ENCODE data around the gene LCE1D. TPM values are rescaled to one million over a fixed set of nuclear protein-coding genes. Genes with fewer than 3 reads are reported as not detected.

LCE1D gene
- total RNA-seq (not detected), polyA plus RNA-seq (not detected), total RNA-seq (not detected)

DNA sequence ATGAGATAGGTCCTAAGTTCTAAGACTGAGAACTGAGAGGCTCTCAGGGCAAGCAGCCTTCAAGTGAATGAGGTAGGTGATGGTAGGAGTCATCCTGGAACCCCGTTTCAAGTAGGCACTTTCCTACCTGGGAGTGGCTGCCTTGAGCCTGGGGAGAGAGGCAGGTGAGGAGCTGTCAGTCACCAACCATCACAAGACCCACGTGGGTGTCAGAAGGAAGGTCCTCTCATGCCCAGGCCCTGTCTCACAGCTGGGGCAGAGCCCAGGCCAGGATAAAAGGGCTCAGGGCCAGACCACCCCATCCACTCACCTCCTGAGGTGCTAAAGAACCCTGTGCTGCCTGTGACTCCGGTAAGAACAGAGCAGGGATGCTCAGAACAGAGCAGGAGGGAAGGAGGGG is at the start of gene LCE1D:
Gene LCE1D, plus strand, starts transcription at position 301 of the 400 bp plus-strand sequence. CDS start 1,074 bp downstream, outside the sequence.
- peaks cover 0 to 1% (median 0%) of the 10 kb centered on the region in 7 donors for H3K4me1 Mint-ChIP-seq
- H3K4me3 ChIP-seq (ENCODE audit: low read length), result no peak within 1 kb of the TSS
- CTCF ChIA-PET, result no interaction called here
- H3K36me3 ChIP-seq (ENCODE audit: control insufficient read depth in 2 of 3, insufficient read depth in 3 of 3, low read length in 3 of 3), result no peaks in the 10 kb centered on the region
- H3K27ac ChIP-seq (ENCODE audit: low read depth, low read length), result no peak within 1 kb of the TSS
- no peak for DNase-seq
- intact Hi-C loops (cut with micrococcal nuclease), result no loop called here
- H3K27ac Mint-ChIP-seq, result no peak within 1 kb of the TSS
- H3K27me3 Mint-ChIP-seq, result peaks cover 8 to 36% (median 29%) of the 10 kb centered on the region in 5 donors
- no peaks in the 10 kb centered on the region for H3K4me1 ChIP-seq (ENCODE audit: control insufficient read depth in 2 of 2, insufficient read depth in 2 of 2, low read length in 2 of 2)
- ATAC-seq, result no peak
- H3K36me3 Mint-ChIP-seq, result no peaks in the 10 kb centered on the region
- no peaks in the 10 kb centered on the region for H3K9me3 Mint-ChIP-seq
- POLR2A ChIA-PET, result no interaction called here
- H3K9me3 ChIP-seq (ENCODE audit: control insufficient read depth in 2 of 3, low read length in 3 of 3), result no peaks in the 10 kb centered on the region
- H3K27me3 ChIP-seq (ENCODE audit: control insufficient read depth in 2 of 2, insufficient read depth in 2 of 2, low read length in 2 of 2), result no peaks in the 10 kb centered on the region
- no peak within 1 kb of the TSS for H3K4me3 Mint-ChIP-seq

GRCh38 chr1:152747831-152748230 is 48.7 kb upstream of the LCE1D start:
- no peak overlapping the region for H3K4me3 ChIP-seq (ENCODE audit: low read length)
- no peaks in the 10 kb centered on the region for H3K4me1 ChIP-seq (ENCODE audit: control insufficient read depth in 2 of 2, insufficient read depth in 2 of 2, low read length in 2 of 2)
- Mint-ChIP-seq H3K27ac (no peak overlapping the region), H3K27me3 (peaks cover 15 to 67% (median 49%) of the 10 kb centered on the region in 5 donors), H3K36me3 (no peaks in the 10 kb centered on the region), H3K4me3 (no peak overlapping the region), H3K9me3 (peaks cover 0 to 5% (median 0%) of the 10 kb centered on the region in 11 donors), H3K4me1 (no peaks in the 10 kb centered on the region)
- H3K9me3 ChIP-seq (ENCODE audit: control insufficient read depth in 2 of 3, low read length in 3 of 3), result no peaks in the 10 kb centered on the region
- DNase-seq (no peak), ATAC-seq (no peak)
- intact Hi-C loops (cut with micrococcal nuclease), result no loop called here
- CTCF ChIA-PET, result no interaction called here
- no peak overlapping the region for H3K27ac ChIP-seq (ENCODE audit: low read depth, low read length)
- POLR2A ChIA-PET, result no interaction called here
- no peaks in the 10 kb centered on the region for H3K36me3 ChIP-seq (ENCODE audit: control insufficient read depth in 2 of 3, insufficient read depth in 3 of 3, low read length in 3 of 3)
- H3K27me3 ChIP-seq (ENCODE audit: control insufficient read depth in 2 of 2, insufficient read depth in 2 of 2, low read length in 2 of 2), result no peaks in the 10 kb centered on the region

DNA sequence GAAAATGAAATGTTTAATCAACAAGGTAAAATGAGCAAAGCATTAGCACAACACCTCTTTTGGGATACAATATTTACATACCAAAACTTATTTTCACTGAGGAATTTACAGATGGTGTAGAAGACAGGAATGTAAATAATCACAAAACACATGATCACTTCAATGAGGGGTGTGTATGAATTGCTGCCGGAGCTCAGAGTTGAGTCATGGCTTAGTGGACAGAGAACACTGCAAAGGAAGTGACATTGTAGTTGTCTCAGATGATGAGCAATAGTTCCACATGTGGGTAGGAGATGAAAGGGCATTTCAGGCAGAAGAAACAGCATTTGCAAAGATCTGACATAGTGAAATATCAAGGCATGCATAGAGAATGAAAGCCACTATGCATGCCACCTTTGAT is 44.3 kb upstream of the LCE1D start:
- CTCF ChIA-PET, result no interaction called here

GRCh38 chr1:152753586-152753985 is 42.9 kb upstream of the LCE1D start:
- Mint-ChIP-seq H3K9me3 (peaks cover 0 to 4% (median 0%) of the 10 kb centered on the region in 11 donors), H3K27me3 (peaks cover 15 to 52% (median 51%) of the 10 kb centered on the region in 5 donors), H3K4me3 (no peak overlapping the region), H3K27ac (no peak overlapping the region), H3K36me3 (no peaks in the 10 kb centered on the region), H3K4me1 (no peaks in the 10 kb centered on the region)
- H3K27me3 ChIP-seq (ENCODE audit: control insufficient read depth in 2 of 2, insufficient read depth in 2 of 2, low read length in 2 of 2), result no peaks in the 10 kb centered on the region
- ATAC-seq (no peak), DNase-seq (no peak)
- H3K27ac ChIP-seq (ENCODE audit: low read depth, low read length), result no peak overlapping the region
- POLR2A ChIA-PET, result no interaction called here
- H3K4me3 ChIP-seq (ENCODE audit: low read length), result no peak overlapping the region
- intact Hi-C loops (cut with micrococcal nuclease), result no loop called here
- H3K9me3 ChIP-seq (ENCODE audit: control insufficient read depth in 2 of 3, low read length in 3 of 3), result no peaks in the 10 kb centered on the region
- CTCF ChIA-PET, result no interaction called here
- H3K36me3 ChIP-seq (ENCODE audit: control insufficient read depth in 2 of 3, insufficient read depth in 3 of 3, low read length in 3 of 3), result no peaks in the 10 kb centered on the region
- H3K4me1 ChIP-seq (ENCODE audit: control insufficient read depth in 2 of 2, insufficient read depth in 2 of 2, low read length in 2 of 2), result no peaks in the 10 kb centered on the region

More for the DNA sequence above, 44.3 kb upstream of the LCE1D start:
- peaks cover 0 to 4% (median 0%) of the 10 kb centered on the region in 11 donors for H3K9me3 Mint-ChIP-seq
- no peaks in the 10 kb centered on the region for H3K4me1 ChIP-seq (ENCODE audit: control insufficient read depth in 2 of 2, insufficient read depth in 2 of 2, low read length in 2 of 2)
- H3K4me1 Mint-ChIP-seq, result no peaks in the 10 kb centered on the region
- DNase-seq, result no peak
- POLR2A ChIA-PET, result no interaction called here
- H3K27ac ChIP-seq (ENCODE audit: low read depth, low read length), result no peak overlapping the region
- H3K36me3 ChIP-seq (ENCODE audit: control insufficient read depth in 2 of 3, insufficient read depth in 3 of 3, low read length in 3 of 3), result no peaks in the 10 kb centered on the region
- no peak overlapping the region for H3K27ac Mint-ChIP-seq
- intact Hi-C loops (cut with micrococcal nuclease), result no loop called here
- peaks cover 19 to 59% (median 48%) of the 10 kb centered on the region in 5 donors for H3K27me3 Mint-ChIP-seq
- H3K36me3 Mint-ChIP-seq, result no peaks in the 10 kb centered on the region
- H3K27me3 ChIP-seq (ENCODE audit: control insufficient read depth in 2 of 2, insufficient read depth in 2 of 2, low read length in 2 of 2), result no peaks in the 10 kb centered on the region
- no peak for ATAC-seq
- H3K9me3 ChIP-seq (ENCODE audit: control insufficient read depth in 2 of 3, low read length in 3 of 3), result no peaks in the 10 kb centered on the region
- no peak overlapping the region for H3K4me3 Mint-ChIP-seq
- no peak overlapping the region for H3K4me3 ChIP-seq (ENCODE audit: low read length)

GRCh38 chr1:152756872-152757271 is 39.6 kb upstream of the LCE1D start:
- POLR2A ChIA-PET, result no interaction called here
- no peak overlapping the region for H3K27ac Mint-ChIP-seq
- ATAC-seq, result no peak

DNA sequence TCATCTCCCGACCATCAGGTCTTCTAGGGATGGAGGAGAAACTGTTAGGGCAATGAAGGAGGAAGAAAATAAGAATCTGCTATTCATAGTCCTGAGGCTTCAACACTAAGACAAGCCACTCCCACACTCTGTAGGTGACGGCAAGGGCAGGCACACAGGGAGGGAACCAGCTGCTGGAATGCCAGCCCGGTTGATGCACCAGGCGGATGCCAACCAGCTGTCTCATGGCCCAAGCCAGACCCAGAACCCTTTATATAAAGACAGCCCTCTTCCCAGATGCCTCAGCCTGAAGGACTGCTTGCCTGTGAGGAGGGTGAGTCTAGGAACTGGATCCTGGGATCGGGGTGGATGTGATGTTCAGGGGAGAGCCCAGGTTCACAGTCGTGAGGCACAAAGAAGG is 38.8 kb upstream of the LCE1D start, which contains the start of gene KPRP:
Gene KPRP, plus strand, starts transcription at position 279 of the 400 bp plus-strand sequence. CDS start 1,564 bp downstream, outside the sequence.
- peaks cover 4 to 65% (median 45%) of the 10 kb centered on the region in 5 donors for H3K27me3 Mint-ChIP-seq
- peaks cover 0 to 4% (median 0%) of the 10 kb centered on the region in 11 donors for H3K9me3 Mint-ChIP-seq
- H3K27ac ChIP-seq (ENCODE audit: low read depth, low read length), result no peak within 1 kb of the TSS
- H3K36me3 ChIP-seq (ENCODE audit: control insufficient read depth in 2 of 3, insufficient read depth in 3 of 3, low read length in 3 of 3), result no peaks in the 10 kb centered on the region
- no peak for DNase-seq
- H3K4me1 Mint-ChIP-seq, result no peaks in the 10 kb centered on the region
- ChIA-PET POLR2A (no interaction called here), CTCF (no interaction called here)
- ATAC-seq, result no peak
- intact Hi-C loops (cut with micrococcal nuclease), result no loop called here
- H3K27me3 ChIP-seq (ENCODE audit: control insufficient read depth in 2 of 2, insufficient read depth in 2 of 2, low read length in 2 of 2), result no peaks in the 10 kb centered on the region
- no peaks in the 10 kb centered on the region for H3K36me3 Mint-ChIP-seq
- no peak within 1 kb of the TSS for H3K27ac Mint-ChIP-seq
- H3K9me3 ChIP-seq (ENCODE audit: control insufficient read depth in 2 of 3, low read length in 3 of 3), result no peaks in the 10 kb centered on the region
- no peak within 1 kb of the TSS for H3K4me3 ChIP-seq (ENCODE audit: low read length)
- H3K4me1 ChIP-seq (ENCODE audit: control insufficient read depth in 2 of 2, insufficient read depth in 2 of 2, low read length in 2 of 2), result no peaks in the 10 kb centered on the region
- no peak within 1 kb of the TSS for H3K4me3 Mint-ChIP-seq

More at GRCh38 chr1:152756872-152757271, 39.6 kb upstream of the LCE1D start:
- no peak overlapping the region for H3K27ac ChIP-seq (ENCODE audit: low read depth, low read length)
- H3K4me3 ChIP-seq (ENCODE audit: low read length), result no peak overlapping the region
- Mint-ChIP-seq H3K4me1 (no peaks in the 10 kb centered on the region), H3K4me3 (no peak overlapping the region), H3K27me3 (peaks cover 9 to 61% (median 46%) of the 10 kb centered on the region in 5 donors), H3K36me3 (no peaks in the 10 kb centered on the region), H3K9me3 (peaks cover 0 to 4% (median 0%) of the 10 kb centered on the region in 11 donors)
- DNase-seq, result no peak
- no peaks in the 10 kb centered on the region for H3K36me3 ChIP-seq (ENCODE audit: control insufficient read depth in 2 of 3, insufficient read depth in 3 of 3, low read length in 3 of 3)
- CTCF ChIA-PET, result no interaction called here
- H3K27me3 ChIP-seq (ENCODE audit: control insufficient read depth in 2 of 2, insufficient read depth in 2 of 2, low read length in 2 of 2), result no peaks in the 10 kb centered on the region
- H3K4me1 ChIP-seq (ENCODE audit: control insufficient read depth in 2 of 2, insufficient read depth in 2 of 2, low read length in 2 of 2), result no peaks in the 10 kb centered on the region
- intact Hi-C loops (cut with micrococcal nuclease), result no loop called here
- no peaks in the 10 kb centered on the region for H3K9me3 ChIP-seq (ENCODE audit: control insufficient read depth in 2 of 3, low read length in 3 of 3)

- CTCF ChIA-PET, result no interaction called here
- H3K36me3 Mint-ChIP-seq, result no peaks in the 10 kb centered on the region
- H3K27ac ChIP-seq (ENCODE audit: low read depth, low read length), result no peak overlapping the region
Observed at GRCh38 chr1:152758636-152759035, 37.9 kb upstream of the LCE1D start.

More at GRCh38 chr1:152758636-152759035, 37.9 kb upstream of the LCE1D start:
- DNase-seq (no peak), ATAC-seq (no peak)
- intact Hi-C loops (cut with micrococcal nuclease), result no loop called here
- H3K27ac Mint-ChIP-seq, result no peak overlapping the region
- no peaks in the 10 kb centered on the region for H3K36me3 ChIP-seq (ENCODE audit: control insufficient read depth in 2 of 3, insufficient read depth in 3 of 3, low read length in 3 of 3)
- H3K27me3 Mint-ChIP-seq, result peaks cover 0 to 64% (median 43%) of the 10 kb centered on the region in 5 donors
- no peak overlapping the region for H3K4me3 ChIP-seq (ENCODE audit: low read length)
- H3K4me3 Mint-ChIP-seq, result no peak overlapping the region
- POLR2A ChIA-PET, result no interaction called here
- no peaks in the 10 kb centered on the region for H3K9me3 ChIP-seq (ENCODE audit: control insufficient read depth in 2 of 3, low read length in 3 of 3)
- H3K4me1 Mint-ChIP-seq, result no peaks in the 10 kb centered on the region
- H3K9me3 Mint-ChIP-seq, result peaks cover 0 to 4% (median 0%) of the 10 kb centered on the region in 11 donors
- H3K4me1 ChIP-seq (ENCODE audit: control insufficient read depth in 2 of 2, insufficient read depth in 2 of 2, low read length in 2 of 2), result no peaks in the 10 kb centered on the region
- no peaks in the 10 kb centered on the region for H3K27me3 ChIP-seq (ENCODE audit: control insufficient read depth in 2 of 2, insufficient read depth in 2 of 2, low read length in 2 of 2)

Measured in naive thymus-derived CD4-positive, alpha-beta T cell (primary cell).